Ascending aorta (tissue), 2 donors: ENCODE measurements around the gene MFSD12. TPM values are rescaled to one million over a fixed set of nuclear protein-coding genes. Genes with fewer than 3 reads are reported as not detected.

Source experiments
- DNase-seq, 2 donors: peaks; one replicate each; pipeline ENCODE4 v3.0.0-alpha.2; 2019; ENCODE audit warnings: low spot score in 2 of 2
- H3K27ac ChIP-seq, 2 donors: fragments of 200-600 bp; sonication (generic); one replicate each; pipeline ENCODE4 v1.5.1; 2016 to 2017; ENCODE audit warnings: mild to moderate bottlenecking in 1 of 2
- H3K27me3 ChIP-seq: fragments of 200-600 bp; sonication (generic); one replicate; pipeline ENCODE4 v1.5.1; 2017
- H3K36me3 ChIP-seq, 2 donors: fragments of 200-600 bp; sonication (generic); one replicate each; pipeline ENCODE4 v1.5.1; 2016
- H3K4me1 ChIP-seq, 2 donors: fragments of 200-600 bp; sonication (generic); one replicate each; pipeline ENCODE4 v1.5.1; 2016 to 2017; ENCODE audit warnings: mild to moderate bottlenecking in 1 of 2
- H3K4me3 ChIP-seq, 2 donors: fragments of 200-600 bp; sonication (generic); one replicate each; pipeline ENCODE4 v1.5.1; 2016 to 2017; ENCODE audit warnings: mild to moderate bottlenecking in 1 of 2
- H3K9me3 ChIP-seq, 2 donors: fragments of 200-600 bp; sonication (generic); one replicate each; pipeline ENCODE4 v1.5.1; 2016
- CTCF ChIP-seq, 3 experiments: fragments of 200-600 bp in 2 of 3; fragments of 450-650 bp in 1 of 3; sonication (generic) in 2 of 3; IDR thresholded peaks; one replicate each; pipeline ENCODE4 v1.5.1; 2016 to 2019; ENCODE audit warnings: antibody characterized with exemption in 3 of 3, mild to moderate bottlenecking in 1 of 3, moderate library complexity in 1 of 3
- intact Hi-C: fragments of 100-400 bp; cut with DNase I; formaldehyde crosslinking; loops from one replicate; pipeline ENCODE4 v1.15.1; 2023
- total RNA-seq: library from RNA; depleted of rRNA; stranded (reverse); fragments of >200 nt; gene quantifications from one replicate; pipeline ENCODE4 v1.1.0, GENCODE V29; 2016

Gene MFSD12
- total RNA-seq, 1 donor from 2014 or later, result 133 TPM

- Histone ChIP-seq H3K4me1 (peaks cover 3 to 17% of the 10 kb centered on the region in 2 donors), H3K27me3 (no peaks in the 10 kb centered on the region), H3K27ac (peak overlapping the region; percentile 60 to 64), H3K36me3 (peaks cover 0 to 2% of the 10 kb centered on the region in 2 donors), H3K4me3 (no peak overlapping the region), H3K9me3 (no peaks in the 10 kb centered on the region)
- intact Hi-C loops, result no loop called here
- TF ChIP-seq CTCF (IDR thresholded peaks at IDR 0.05), result no peak
- DNase-seq, result no peak
Observed at GRCh38 chr19:3580156-3580934, 23.0 kb upstream of the MFSD12 start.

- no peaks in the 10 kb centered on the region for H3K9me3 ChIP-seq
- no peak overlapping the region for H3K27ac ChIP-seq
- TF ChIP-seq CTCF (IDR thresholded peaks at IDR 0.05), result no peak
- H3K36me3 ChIP-seq, result peaks cover 0 to 6% of the 10 kb centered on the region in 2 donors
- no peak overlapping the region for H3K4me3 ChIP-seq
- no peak for DNase-seq
- H3K27me3 ChIP-seq, result no peaks in the 10 kb centered on the region
- peaks cover 0 to 17% of the 10 kb centered on the region in 2 donors for H3K4me1 ChIP-seq
- intact Hi-C loops, result no loop called here
Observed at GRCh38 chr19:3578390-3578789, 21.0 kb upstream of the MFSD12 start.

- peaks cover 0 to 6% of the 10 kb centered on the region in 2 donors for H3K36me3 ChIP-seq
- H3K4me3 ChIP-seq, result no peak overlapping the region
- H3K27me3 ChIP-seq, result no peaks in the 10 kb centered on the region
- TF ChIP-seq CTCF (IDR thresholded peaks at IDR 0.05), result no peak
- no peaks in the 10 kb centered on the region for H3K9me3 ChIP-seq
- no peak for DNase-seq
- intact Hi-C loops, result no loop called here
- H3K27ac ChIP-seq, result peak overlapping the region in 1 of 2 donors; percentile 47
- H3K4me1 ChIP-seq, result peaks cover 0 to 17% of the 10 kb centered on the region in 2 donors
Observed at GRCh38 chr19:3577723-3578344, 20.4 kb upstream of the MFSD12 start.

GRCh38 chr19:3576696-3577443 is 19.5 kb upstream of the MFSD12 start:
- no peak for DNase-seq
- H3K4me1 ChIP-seq, result peaks cover 4 to 22% of the 10 kb centered on the region in 2 donors

More at GRCh38 chr19:3576696-3577443, 19.5 kb upstream of the MFSD12 start:
- H3K9me3 ChIP-seq, result no peaks in the 10 kb centered on the region
- TF ChIP-seq CTCF (IDR thresholded peaks at IDR 0.05), result no peak
- peaks cover 0 to 6% of the 10 kb centered on the region in 2 donors for H3K36me3 ChIP-seq
- intact Hi-C loops, result no loop called here
- H3K27ac ChIP-seq, result peak overlapping the region; percentile 47 to 56
- no peaks in the 10 kb centered on the region for H3K27me3 ChIP-seq
- H3K4me3 ChIP-seq, result peak overlapping the region; percentile 27 to 36
